Vagina (tissue), 2 donors: ENCODE data around the gene LIPH. TPM values are rescaled to one million over a fixed set of nuclear protein-coding genes. Genes with fewer than 3 reads are reported as not detected.

Experiments used
- DNase-seq, 2 donors: peaks; one replicate each; pipeline ENCODE4 v3.0.0-alpha.2; 2017; ENCODE audit errors: extremely low spot score in 2 of 2
- H3K27ac ChIP-seq: fragments of 200-600 bp; sonication (generic); one replicate; pipeline ENCODE4 v1.5.1; 2019
- H3K27me3 ChIP-seq: fragments of 200-600 bp; sonication (generic); one replicate; pipeline ENCODE4 v1.5.1; 2019
- H3K36me3 ChIP-seq, 2 donors: fragments of 200-600 bp; sonication (generic); one replicate each; pipeline ENCODE4 v1.5.1; 2017 to 2019
- H3K4me1 ChIP-seq: fragments of 200-600 bp; sonication (generic); one replicate; pipeline ENCODE4 v1.5.1; 2019
- H3K4me3 ChIP-seq, 2 donors: fragments of 200-600 bp; sonication (generic); 1 replicate in 1 of 2; 2 replicates in 1 of 2; pipeline ENCODE4 v1.5.1; 2016 to 2019
- H3K9me3 ChIP-seq: fragments of 200-600 bp; sonication (generic); one replicate; pipeline ENCODE4 v1.5.1; 2019
- CTCF ChIP-seq, 3 experiments: fragments of 450-650 bp in 2 of 3; fragments of 200-600 bp in 1 of 3; sonication (generic) in 1 of 3; IDR thresholded peaks; one replicate each; pipeline ENCODE4 v1.5.1; 2017 to 2019; ENCODE audit warnings: antibody characterized with exemption in 3 of 3, mild to moderate bottlenecking in 2 of 3, moderate library complexity in 2 of 3
- POLR2A ChIP-seq, 2 donors: fragments of 450-650 bp; IDR thresholded peaks; one replicate each; pipeline ENCODE4 v1.6.1; 2017; ENCODE audit warnings: antibody characterized with exemption in 2 of 2, mild to moderate bottlenecking in 2 of 2, moderate library complexity in 2 of 2
- POLR2AphosphoS5 ChIP-seq, 2 donors: sonication (generic); formaldehyde crosslinking; IDR thresholded peaks; one replicate each; pipeline ENCODE4 v1.9.0; 2017; ENCODE audit warnings: antibody characterized with exemption in 2 of 2, mild to moderate bottlenecking in 2 of 2, low read depth in 1 of 2; ENCODE audit not compliant: insufficient read depth in 1 of 2
- intact Hi-C: fragments of 100-400 bp; cut with DNase I; formaldehyde crosslinking; loops from one replicate; pipeline ENCODE4 v1.15.1; 2023
- total RNA-seq: library from RNA; depleted of rRNA; stranded (reverse); fragments of >200 nt; gene quantifications from one replicate; pipeline ENCODE4 v1.2.3, GENCODE V29; 2016

LIPH gene
- total RNA-seq, 1 donor from 2014 or later, result 2.7 TPM

DNA sequence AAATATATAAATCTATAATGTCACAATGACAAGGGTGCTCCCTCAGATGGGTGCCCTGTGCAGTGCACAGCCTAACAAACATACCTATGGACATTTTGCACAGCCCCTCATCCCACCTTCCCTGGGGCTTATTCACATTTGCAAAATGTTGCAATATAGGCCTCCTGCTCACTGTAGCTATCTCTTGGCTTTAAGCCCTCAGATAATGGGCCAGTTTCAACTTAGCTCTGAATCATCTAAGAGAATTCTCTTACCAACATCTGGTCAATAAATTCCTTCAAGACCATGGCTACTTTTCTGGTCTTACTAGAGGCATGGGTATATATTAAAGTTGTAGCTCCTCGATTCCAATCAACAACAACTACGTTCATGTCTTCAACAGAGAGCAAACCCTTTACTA is 17.9 kb downstream of the LIPH start:
- no peaks in the 10 kb centered on the region for H3K27me3 ChIP-seq
- intact Hi-C loops, result no loop called here

GRCh38 chr3:185532901-185533300 is 19.5 kb downstream of the LIPH start:
- H3K27me3 ChIP-seq, result no peaks in the 10 kb centered on the region
- no peak overlapping the region for H3K4me3 ChIP-seq
- no peaks in the 10 kb centered on the region for H3K4me1 ChIP-seq
- no peaks in the 10 kb centered on the region for H3K36me3 ChIP-seq
- intact Hi-C loops, result no loop called here
- TF ChIP-seq POLR2AphosphoS5 (IDR thresholded peaks at IDR 0.05; ENCODE audit: insufficient read depth in 1 of 2, low read depth in 1 of 2) (no peak), POLR2A (IDR thresholded peaks at IDR 0.05) (no peak), CTCF (IDR thresholded peaks at IDR 0.05) (no peak)
- no peaks in the 10 kb centered on the region for H3K9me3 ChIP-seq
- H3K27ac ChIP-seq, result no peak overlapping the region
- no peak for DNase-seq

More for the DNA sequence above, 17.9 kb downstream of the LIPH start:
- no peak overlapping the region for H3K4me3 ChIP-seq
- no peak overlapping the region for H3K27ac ChIP-seq
- no peak for DNase-seq
- TF ChIP-seq CTCF (IDR thresholded peaks at IDR 0.05), result no peak
- TF ChIP-seq POLR2AphosphoS5 (IDR thresholded peaks at IDR 0.05; ENCODE audit: insufficient read depth in 1 of 2, low read depth in 1 of 2), result no peak
- no peak for TF ChIP-seq POLR2A (IDR thresholded peaks at IDR 0.05)
- no peaks in the 10 kb centered on the region for H3K4me1 ChIP-seq
- no peaks in the 10 kb centered on the region for H3K9me3 ChIP-seq
- no peaks in the 10 kb centered on the region for H3K36me3 ChIP-seq

- no peaks in the 10 kb centered on the region for H3K27me3 ChIP-seq
- no peaks in the 10 kb centered on the region for H3K9me3 ChIP-seq
- DNase-seq, result no peak
- H3K4me3 ChIP-seq, result no peak overlapping the region
- no peaks in the 10 kb centered on the region for H3K4me1 ChIP-seq
- no peaks in the 10 kb centered on the region for H3K36me3 ChIP-seq
- no peak for TF ChIP-seq POLR2A (IDR thresholded peaks at IDR 0.05)
- no peak for TF ChIP-seq CTCF (IDR thresholded peaks at IDR 0.05)
- TF ChIP-seq POLR2AphosphoS5 (IDR thresholded peaks at IDR 0.05; ENCODE audit: insufficient read depth in 1 of 2, low read depth in 1 of 2), result no peak
- intact Hi-C loops, result no loop called here
- no peak overlapping the region for H3K27ac ChIP-seq
Observed at GRCh38 chr3:185530856-185531255, 21.5 kb downstream of the LIPH start.

DNA sequence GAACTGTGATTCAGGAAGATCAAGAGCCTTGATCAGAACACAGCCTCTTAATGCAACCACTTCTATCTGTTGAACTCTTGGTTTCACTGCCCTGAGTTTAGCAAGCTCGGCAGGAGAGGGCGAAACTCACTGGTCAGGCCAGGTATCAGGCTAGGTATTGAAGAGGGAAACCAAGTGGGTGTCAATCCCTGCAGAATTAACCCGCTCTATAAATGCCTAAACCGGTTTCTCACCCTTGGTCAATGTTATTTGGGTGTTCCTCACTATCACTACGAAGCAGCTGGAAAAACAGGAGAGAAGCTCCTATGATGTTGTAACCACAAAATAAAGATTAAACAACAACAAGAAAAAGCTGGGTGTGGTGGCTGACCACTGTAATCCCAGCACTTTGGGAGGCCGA is 23.9 kb downstream of the LIPH start:
- no peaks in the 10 kb centered on the region for H3K27me3 ChIP-seq
- no peaks in the 10 kb centered on the region for H3K4me1 ChIP-seq
- no peaks in the 10 kb centered on the region for H3K9me3 ChIP-seq
- H3K27ac ChIP-seq, result no peak overlapping the region
- intact Hi-C loops, result no loop called here
- TF ChIP-seq POLR2A (IDR thresholded peaks at IDR 0.05), result no peak
- TF ChIP-seq POLR2AphosphoS5 (IDR thresholded peaks at IDR 0.05; ENCODE audit: insufficient read depth in 1 of 2, low read depth in 1 of 2), result no peak
- no peak for TF ChIP-seq CTCF (IDR thresholded peaks at IDR 0.05)
- DNase-seq, result no peak
- no peak overlapping the region for H3K4me3 ChIP-seq
- H3K36me3 ChIP-seq, result no peaks in the 10 kb centered on the region

- intact Hi-C loops, result no loop called here
- Histone ChIP-seq H3K36me3 (no peaks in the 10 kb centered on the region), H3K27ac (no peak overlapping the region), H3K9me3 (no peaks in the 10 kb centered on the region), H3K4me1 (no peaks in the 10 kb centered on the region), H3K27me3 (no peaks in the 10 kb centered on the region), H3K4me3 (no peak overlapping the region)
- no peak for DNase-seq
- TF ChIP-seq POLR2AphosphoS5 (IDR thresholded peaks at IDR 0.05; ENCODE audit: insufficient read depth in 1 of 2, low read depth in 1 of 2), result no peak
Observed at GRCh38 chr3:185527364-185527763, 25.0 kb downstream of the LIPH start.
